Suppressor macrophage (primary cell): Measurements from ENCODE around the gene EXOG.
"Not testable (repeated sequence)": the region's sequence is repeated elsewhere in the genome, so short reads cannot be mapped to it uniquely, and the experiment has no call there.

Experiments
- DNase-seq, 4 experiments: peaks; one replicate each; pipeline ENCODE4 v3.0.0-alpha.2; 2020 to 2022

EXOG gene

GRCh38 chr3:38564631-38565338 lies 68.6 kb downstream of the EXOG start:
- DNase-seq = no peak

- no peak for DNase-seq
Measured at GRCh38 chr3:38565339-38566214, 69.4 kb downstream of the EXOG start.

- peak in 3 of 4 experiments; percentile 15 to 19 (median 18) for DNase-seq
Measured at GRCh38 chr3:38566215-38566528, 70.0 kb downstream of the EXOG start.

GRCh38 chr3:38566794-38567193 lies 70.7 kb downstream of the EXOG start:
- not testable (repeated sequence) for DNase-seq

GRCh38 chr3:38567498-38567897 lies 71.4 kb downstream of the EXOG start:
- DNase-seq = no peak

- no peak for DNase-seq
Measured at GRCh38 chr3:38573111-38573510, 77.0 kb downstream of the EXOG start.

- DNase-seq = no peak
Measured at GRCh38 chr3:38573556-38573955, 77.4 kb downstream of the EXOG start.

- DNase-seq = peak in 3 of 4 experiments; percentile 7 to 34 (median 12)
Measured at GRCh38 chr3:38574411-38575278, 78.5 kb downstream of the EXOG start.

GRCh38 chr3:38575279-38575843 lies 79.2 kb downstream of the EXOG start:
- DNase-seq = no peak
